Gastrocnemius medialis (tissue), 4 donors: ENCODE measurements around the gene PAX8. TPM values are rescaled to one million over a fixed set of nuclear protein-coding genes. Genes with fewer than 3 reads are reported as not detected.
"Not testable (repeated sequence)": the region's sequence is repeated elsewhere in the genome, so short reads cannot be mapped to it uniquely, and the experiment has no call there.

ENCODE experiments used
- ATAC-seq, 2 donors: fragments of 150-250 bp; one replicate each; pipeline ENCODE4 v1.9.1; 2016
- DNase-seq, 2 donors: peaks; one replicate each; pipeline ENCODE4 v3.0.0-alpha.2; 2019
- H3K27ac ChIP-seq, 4 donors: fragments of 200-600 bp; sonication (generic); 1 replicate in 1 of 4; 2 replicates in 3 of 4; pipeline ENCODE4 v1.5.1; 2016 to 2018; ENCODE audit warnings: mild to moderate bottlenecking in 2 of 4, moderate library complexity in 1 of 4
- H3K27me3 ChIP-seq, 3 donors: fragments of 200-600 bp; sonication (generic) in 2 of 3; 1 replicate in 1 of 3; 2 replicates in 2 of 3; pipeline versions ENCODE4 v1.5.1 to v1.6.0; 2016 to 2019; ENCODE audit warnings: mild to moderate bottlenecking in 1 of 3, moderate library complexity in 1 of 3
- H3K36me3 ChIP-seq, 2 donors: fragments of 200-600 bp; sonication (generic) in 1 of 2; one replicate each; pipeline ENCODE4 v1.5.1; 2017 to 2018
- H3K4me1 ChIP-seq, 2 donors: fragments of 200-600 bp; sonication (generic) in 1 of 2; one replicate each; pipeline ENCODE4 v1.5.1; 2016 to 2017; ENCODE audit warnings: mild to moderate bottlenecking in 2 of 2
- H3K4me3 ChIP-seq, 4 donors: fragments of 200-600 bp; sonication (generic) in 3 of 4; 1 replicate in 1 of 4; 2 replicates in 3 of 4; pipeline ENCODE4 v1.5.1; 2016 to 2019; ENCODE audit warnings: mild to moderate bottlenecking in 2 of 4
- H3K9me3 ChIP-seq, 3 donors: fragments of 200-600 bp; sonication (generic) in 2 of 3; 1 replicate in 1 of 3; 2 replicates in 2 of 3; pipeline ENCODE4 v1.5.1; 2016 to 2019
- POLR2A ChIP-seq, 2 donors: fragments of 450-650 bp; IDR thresholded peaks; one replicate each; pipeline ENCODE4 v1.6.1; 2017; ENCODE audit warnings: antibody characterized with exemption in 2 of 2, mild to moderate bottlenecking in 2 of 2, moderate library complexity in 2 of 2
- in situ Hi-C, 4 donors: fragments of 200-750 bp; cut with MboI; loops; one replicate each; pipeline versions ENCODE4 v1.15.0 to v1.8.0; 2017; ENCODE audit warnings: low sequenced_read_pairs in 4 of 4
- intact Hi-C: fragments of 100-400 bp; cut with DNase I; formaldehyde crosslinking; loops from one replicate; pipeline ENCODE4 v1.15.1; 2023; ENCODE audit warnings: low total_unique reads
- total RNA-seq, 4 donors: library from RNA; depleted of rRNA; stranded (reverse); fragments of >200 nt; gene quantifications; one replicate each; pipeline versions ENCODE4 v1.1.0 to v1.2.3, GENCODE V29; 2016
- TF ChIP-seq, protein P1 (sequence below), 5 experiments: fragments of 450-650 bp in 3 of 5; fragments of 200-600 bp in 2 of 5; sonication (generic) in 2 of 5; IDR thresholded peaks in 4 of 5; conservative IDR thresholded peaks in 1 of 5; 1 replicate in 4 of 5; 2 replicates in 1 of 5; pipeline ENCODE4 v1.5.1; 2016 to 2019; ENCODE audit warnings: antibody characterized with exemption in 5 of 5, mild to moderate bottlenecking in 3 of 5, moderate library complexity in 3 of 5

Gene PAX8
- total RNA-seq, 4 donors from 2014 or later, result 0.27 to 8.7 (median 2.1) TPM

DNA sequence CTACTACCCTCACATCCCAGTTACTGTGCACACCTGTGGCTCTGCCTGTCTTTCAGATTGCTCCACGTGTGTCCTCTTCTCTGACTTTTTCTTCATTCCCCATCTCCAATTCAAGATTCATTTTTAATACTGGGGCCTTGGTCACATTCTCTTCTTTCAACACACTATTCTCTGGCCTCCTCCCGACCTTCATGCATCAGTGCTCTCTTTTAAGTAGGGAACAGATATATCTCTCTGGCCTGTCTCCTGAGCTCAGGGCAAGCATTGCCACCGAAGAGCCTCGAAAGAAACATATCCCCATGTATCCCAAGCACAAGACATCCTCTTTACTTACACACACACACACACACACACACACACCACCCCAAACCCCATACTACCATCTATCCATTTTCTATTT lies 21.6 kb upstream of the PAX8 start:
- H3K9me3 ChIP-seq, result no peaks in the 10 kb centered on the region
- no peak overlapping the region for H3K4me3 ChIP-seq
- DNase-seq (no peak), ATAC-seq (no peak)
- intact Hi-C loops (loop anchor here (10.0 kb wide), 1 partner anchor 45 kb away; no protein-coding TSS in a partner anchor), in situ Hi-C loops (no loop called here)
- no peaks in the 10 kb centered on the region for H3K36me3 ChIP-seq
- no peak overlapping the region for H3K27ac ChIP-seq
- H3K27me3 ChIP-seq, result no peaks in the 10 kb centered on the region
- peaks cover 0 to 10% of the 10 kb centered on the region in 2 donors for H3K4me1 ChIP-seq
- TF ChIP-seq POLR2A (IDR thresholded peaks at IDR 0.05), result no peak
- TF ChIP-seq, protein P1, sequence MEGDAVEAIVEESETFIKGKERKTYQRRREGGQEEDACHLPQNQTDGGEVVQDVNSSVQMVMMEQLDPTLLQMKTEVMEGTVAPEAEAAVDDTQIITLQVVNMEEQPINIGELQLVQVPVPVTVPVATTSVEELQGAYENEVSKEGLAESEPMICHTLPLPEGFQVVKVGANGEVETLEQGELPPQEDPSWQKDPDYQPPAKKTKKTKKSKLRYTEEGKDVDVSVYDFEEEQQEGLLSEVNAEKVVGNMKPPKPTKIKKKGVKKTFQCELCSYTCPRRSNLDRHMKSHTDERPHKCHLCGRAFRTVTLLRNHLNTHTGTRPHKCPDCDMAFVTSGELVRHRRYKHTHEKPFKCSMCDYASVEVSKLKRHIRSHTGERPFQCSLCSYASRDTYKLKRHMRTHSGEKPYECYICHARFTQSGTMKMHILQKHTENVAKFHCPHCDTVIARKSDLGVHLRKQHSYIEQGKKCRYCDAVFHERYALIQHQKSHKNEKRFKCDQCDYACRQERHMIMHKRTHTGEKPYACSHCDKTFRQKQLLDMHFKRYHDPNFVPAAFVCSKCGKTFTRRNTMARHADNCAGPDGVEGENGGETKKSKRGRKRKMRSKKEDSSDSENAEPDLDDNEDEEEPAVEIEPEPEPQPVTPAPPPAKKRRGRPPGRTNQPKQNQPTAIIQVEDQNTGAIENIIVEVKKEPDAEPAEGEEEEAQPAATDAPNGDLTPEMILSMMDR (IDR thresholded peaks at IDR 0.05 in 4 of 5, conservative IDR thresholded peaks at IDR 0.05 in 1 of 5), result no peak

- Histone ChIP-seq H3K9me3 (no peaks in the 10 kb centered on the region), H3K27ac (no peak overlapping the region), H3K4me3 (no peak overlapping the region), H3K27me3 (no peaks in the 10 kb centered on the region), H3K4me1 (no peaks in the 10 kb centered on the region), H3K36me3 (no peaks in the 10 kb centered on the region)
- ATAC-seq (no peak), DNase-seq (no peak)
- in situ Hi-C loops, result no loop called here
- intact Hi-C loops, result no loop called here
- TF ChIP-seq, protein P1 (IDR thresholded peaks at IDR 0.05 in 4 of 5, conservative IDR thresholded peaks at IDR 0.05 in 1 of 5), result no peak
- TF ChIP-seq POLR2A (IDR thresholded peaks at IDR 0.05), result no peak
These were observed 19.5 kb upstream of the PAX8 start for GRCh38 chr2:113298176-113298575.

- intact Hi-C loops, H3K36me3 ChIP-seq, H3K4me1 ChIP-seq, H3K27ac ChIP-seq, H3K4me3 ChIP-seq, ATAC-seq, H3K27me3 ChIP-seq, DNase-seq, H3K9me3 ChIP-seq, in situ Hi-C loops: not testable (repeated sequence)
These were observed 18.9 kb upstream of the PAX8 start for GRCh38 chr2:113297590-113297989.

GRCh38 chr2:113291191-113291590 lies 12.5 kb upstream of the PAX8 start:
- in situ Hi-C loops (no loop called here), intact Hi-C loops (no loop called here)
- H3K36me3 ChIP-seq, result no peaks in the 10 kb centered on the region
- H3K9me3 ChIP-seq, result no peaks in the 10 kb centered on the region
- ATAC-seq (peak; percentile 14 to 45), DNase-seq (no peak)
- H3K4me1 ChIP-seq, result no peaks in the 10 kb centered on the region
- no peak overlapping the region for H3K27ac ChIP-seq
- H3K27me3 ChIP-seq, result no peaks in the 10 kb centered on the region
- H3K4me3 ChIP-seq, result no peak overlapping the region
- TF ChIP-seq, protein P1 (IDR thresholded peaks at IDR 0.05 in 4 of 5, conservative IDR thresholded peaks at IDR 0.05 in 1 of 5), result no peak
- no peak for TF ChIP-seq POLR2A (IDR thresholded peaks at IDR 0.05)

DNA sequence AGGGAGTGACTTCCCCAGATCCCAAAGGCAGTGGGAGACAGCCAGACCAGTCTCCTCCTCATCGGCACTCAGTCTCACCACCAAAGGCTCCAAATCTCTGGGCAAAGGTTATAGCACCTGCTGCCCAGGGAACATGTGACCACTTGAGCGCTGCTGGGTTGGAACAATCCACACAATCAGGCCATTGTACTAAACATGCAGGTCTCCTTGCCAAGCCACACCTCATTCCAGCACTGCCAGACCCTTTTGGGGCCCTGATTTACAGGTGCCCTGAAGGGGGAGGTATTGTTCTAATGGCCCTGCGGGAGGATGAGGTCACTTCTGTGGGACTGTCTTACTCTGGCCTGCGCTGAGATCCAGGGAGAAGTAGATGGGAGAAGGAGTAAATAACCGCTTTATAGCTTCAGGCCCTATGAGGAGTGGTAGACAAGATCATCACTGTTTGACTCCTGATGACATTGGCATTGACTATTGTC lies 10.0 kb upstream of the PAX8 start:
- H3K9me3 ChIP-seq, in situ Hi-C loops, H3K27ac ChIP-seq, H3K27me3 ChIP-seq, ATAC-seq, H3K4me1 ChIP-seq, H3K36me3 ChIP-seq, H3K4me3 ChIP-seq, DNase-seq: not testable (repeated sequence)
- intact Hi-C loops, result loop anchor here (10.0 kb wide), 1 partner anchor 84 kb away; no protein-coding TSS in a partner anchor

GRCh38 chr2:113288117-113288673 lies 9.5 kb upstream of the PAX8 start:
- H3K4me3 ChIP-seq, H3K36me3 ChIP-seq, H3K27me3 ChIP-seq, H3K4me1 ChIP-seq, in situ Hi-C loops, H3K9me3 ChIP-seq, ATAC-seq, H3K27ac ChIP-seq, DNase-seq: not testable (repeated sequence)
- intact Hi-C loops, result loop anchor here (10.0 kb wide), 1 partner anchor 83 kb away; no protein-coding TSS in a partner anchor
